MM.1S (cell line): ENCODE measurements around the gene ZNF25.
"Not testable (repeated sequence)": the region's sequence is repeated elsewhere in the genome, so short reads cannot be mapped to it uniquely, and the experiment has no call there.

Experiments
- DNase-seq: peaks from one replicate; pipeline ENCODE4 v3.0.0-alpha.2; 2015
- H2AFZ ChIP-seq: fragments of 300-600 bp; sonication (generic); 2 replicates; pipeline ENCODE4 v1.6.0; 2016; ENCODE audit warnings: antibody characterized with exemption, low read length
- H3F3A ChIP-seq: fragments of 300-600 bp; sonication (generic); 2 replicates; pipeline ENCODE4 v1.6.1; 2016; ENCODE audit warnings: mild to moderate bottlenecking, antibody characterized with exemption, low read length, moderate library complexity, mixed read lengths; ENCODE audit not compliant: insufficient read depth
- H3K27ac ChIP-seq: fragments of 300-600 bp; sonication (generic); 2 replicates; pipeline ENCODE4 v1.5.1; 2016; ENCODE audit warnings: mild to moderate bottlenecking, low read length
- H3K27me3 ChIP-seq: fragments of 300-600 bp; sonication (generic); replicated peaks from 2 replicates; pipeline ENCODE4 v1.6.0; 2016; ENCODE audit warnings: low read length; ENCODE audit not compliant: insufficient read depth
- H3K36me3 ChIP-seq: fragments of 300-600 bp; sonication (generic); replicated peaks from 2 replicates; pipeline ENCODE4 v1.6.1; 2016; ENCODE audit warnings: mild to moderate bottlenecking, low read length, mixed read lengths; ENCODE audit not compliant: insufficient read depth
- H3K4me1 ChIP-seq: fragments of 300-600 bp; sonication (generic); 2 replicates; pipeline ENCODE4 v1.6.1; 2016; ENCODE audit warnings: low read length, mixed read lengths
- H3K4me2 ChIP-seq: fragments of 300-600 bp; sonication (generic); 2 replicates; pipeline ENCODE4 v1.6.0; 2016; ENCODE audit warnings: low read depth, low read length
- H3K4me3 ChIP-seq: fragments of 300-600 bp; sonication (generic); 2 replicates; pipeline ENCODE4 v1.5.1; 2016; ENCODE audit warnings: low read length, mixed read lengths
- H3K79me2 ChIP-seq: fragments of 300-600 bp; sonication (generic); 2 replicates; pipeline ENCODE4 v1.6.1; 2016; ENCODE audit warnings: mixed run types, low read length, mixed read lengths
- H3K9ac ChIP-seq: fragments of 300-600 bp; sonication (generic); 2 replicates; pipeline ENCODE4 v1.6.1; 2016; ENCODE audit warnings: low read length, mixed read lengths
- H3K9me2 ChIP-seq: fragments of 300-600 bp; sonication (generic); replicated peaks from 2 replicates; pipeline ENCODE4 v1.6.1; 2016; ENCODE audit warnings: mild to moderate bottlenecking, low read length, mixed read lengths; ENCODE audit not compliant: insufficient read depth
- H3K9me3 ChIP-seq: fragments of 300-600 bp; sonication (generic); replicated peaks from 2 replicates; pipeline ENCODE4 v1.6.1; 2016; ENCODE audit warnings: mild to moderate bottlenecking, low read length, mixed read lengths; ENCODE audit not compliant: insufficient read depth
- H4K20me1 ChIP-seq: fragments of 300-600 bp; sonication (generic); 2 replicates; pipeline ENCODE4 v1.6.1; 2016; ENCODE audit warnings: mild to moderate bottlenecking, low read length, moderate library complexity, mixed read lengths; ENCODE audit not compliant: insufficient read depth
- CTCF ChIP-seq: fragments of 300-600 bp; sonication (generic); IDR thresholded peaks from 2 replicates; pipeline ENCODE4 v1.5.1; 2016; ENCODE audit warnings: antibody characterized with exemption, low read length, mixed read lengths
- EZH2 ChIP-seq: fragments of 300-600 bp; sonication (generic); optimal IDR thresholded peaks from 2 replicates; pipeline ENCODE3; 2017; ENCODE audit warnings: low read depth, mild to moderate bottlenecking, antibody characterized with exemption, low read length, mixed read lengths
- EZH2phosphoT487 ChIP-seq: fragments of 300-600 bp; sonication (generic); IDR thresholded peaks from 2 replicates; pipeline ENCODE4 v1.6.1; 2018; ENCODE audit warnings: antibody characterized with exemption, low read length

The ZNF25 gene

DNA sequence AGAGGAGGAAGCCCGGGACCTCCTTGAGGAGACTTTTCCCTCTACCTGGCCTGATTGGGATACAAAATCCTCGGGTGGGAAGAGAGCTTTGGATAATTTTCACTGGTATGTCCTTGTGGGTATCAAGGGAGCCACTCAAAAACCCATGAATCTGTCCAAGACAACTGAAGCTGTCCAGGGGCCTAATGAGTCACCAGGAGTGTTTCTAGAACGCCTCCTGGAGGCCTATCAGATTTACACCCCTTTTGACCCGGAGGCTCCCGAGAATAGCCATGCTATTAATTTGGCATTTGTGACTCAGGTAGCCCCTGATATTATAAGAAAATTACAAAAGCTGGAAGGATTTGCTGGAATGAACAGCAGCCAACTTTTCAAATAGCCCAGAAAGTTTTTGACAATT lies 38.6 kb downstream of the ZNF25 start:
- no peak overlapping the region for H3K4me3 ChIP-seq
- H3K27ac ChIP-seq, result no peak overlapping the region
- H3K36me3 ChIP-seq, result no peaks in the 10 kb centered on the region
- DNase-seq, result no peak
- no peaks in the 10 kb centered on the region for H3K79me2 ChIP-seq
- H3K9me3 ChIP-seq, result no peaks in the 10 kb centered on the region
- H3K27me3 ChIP-seq, result no peaks in the 10 kb centered on the region
- H2AFZ ChIP-seq, result no peak overlapping the region
- no peaks in the 10 kb centered on the region for H3F3A ChIP-seq
- no peak for TF ChIP-seq CTCF
- H3K9me2 ChIP-seq, result no peaks in the 10 kb centered on the region
- no peak overlapping the region for H3K4me2 ChIP-seq
- H3K4me1 ChIP-seq, result no peaks in the 10 kb centered on the region
- no peaks in the 10 kb centered on the region for H4K20me1 ChIP-seq
- no peak overlapping the region for H3K9ac ChIP-seq

- Histone ChIP-seq H3F3A (no peaks in the 10 kb centered on the region), H3K4me2 (no peak overlapping the region), H3K27me3 (no peaks in the 10 kb centered on the region), H3K36me3 (no peaks in the 10 kb centered on the region), H4K20me1 (no peaks in the 10 kb centered on the region), H3K27ac (no peak overlapping the region), H2AFZ (no peak overlapping the region), H3K4me1 (no peaks in the 10 kb centered on the region), H3K9me2 (no peaks in the 10 kb centered on the region), H3K9ac (no peak overlapping the region), H3K4me3 (no peak overlapping the region), H3K9me3 (no peaks in the 10 kb centered on the region), H3K79me2 (no peaks in the 10 kb centered on the region)
- DNase-seq, result no peak
- no peak for TF ChIP-seq EZH2phosphoT487
- TF ChIP-seq CTCF, result no peak
- TF ChIP-seq EZH2, result no peak
Observed at GRCh38 chr10:37934791-37935190, 41.7 kb downstream of the ZNF25 start.

- DNase-seq, result no peak
- Histone ChIP-seq H4K20me1 (no peaks in the 10 kb centered on the region), H3K27ac (no peak overlapping the region), H3K79me2 (no peaks in the 10 kb centered on the region), H3K4me2 (no peak overlapping the region), H3K4me1 (no peaks in the 10 kb centered on the region), H3K4me3 (no peak overlapping the region), H3K9me3 (no peaks in the 10 kb centered on the region), H2AFZ (no peak overlapping the region), H3K27me3 (no peaks in the 10 kb centered on the region), H3K9me2 (no peaks in the 10 kb centered on the region), H3K36me3 (no peaks in the 10 kb centered on the region), H3K9ac (no peak overlapping the region), H3F3A (no peaks in the 10 kb centered on the region)
- no peak for TF ChIP-seq EZH2phosphoT487
- TF ChIP-seq EZH2, result no peak
- TF ChIP-seq CTCF, result no peak
Observed at GRCh38 chr10:37930423-37930822, 46.0 kb downstream of the ZNF25 start.

DNA sequence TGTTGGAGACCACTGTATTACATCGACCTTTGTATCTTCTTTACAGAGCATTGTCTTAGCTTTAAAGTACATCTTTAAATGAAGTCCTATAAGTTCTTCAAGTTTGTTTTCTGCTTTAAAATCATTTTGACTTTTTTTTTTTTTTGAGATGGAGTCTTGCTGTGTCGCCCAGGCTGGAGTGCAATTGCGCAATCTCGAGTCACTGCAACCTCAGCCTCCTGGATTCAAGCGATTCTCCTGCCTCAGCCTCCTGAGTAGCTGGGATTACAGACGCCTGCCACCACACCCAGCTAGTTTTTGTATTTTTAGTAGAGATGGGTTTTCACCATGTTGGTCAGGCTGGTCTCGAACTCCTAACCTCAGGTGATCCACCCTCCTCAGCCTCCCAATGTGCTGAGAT lies 68.3 kb downstream of the ZNF25 start:
- not testable (repeated sequence) for H3K27ac ChIP-seq, H3K9me2 ChIP-seq, H3K36me3 ChIP-seq, H4K20me1 ChIP-seq, H3K9ac ChIP-seq, H3F3A ChIP-seq, H3K9me3 ChIP-seq, H3K4me1 ChIP-seq, H2AFZ ChIP-seq, H3K79me2 ChIP-seq, H3K4me2 ChIP-seq, H3K27me3 ChIP-seq, DNase-seq, H3K4me3 ChIP-seq
